Retinal pigment epithelial cell (primary cell): ENCODE measurements around the gene TSPAN19.

Experiments used
- DNase-seq: peaks from one replicate; pipeline ENCODE4 v3.0.0-alpha.2; 2010; ENCODE audit warnings: low read depth
- H3K4me3 ChIP-seq: 2 replicates; pipeline ENCODE4 v1.5.1; 2011; ENCODE audit warnings: mild to moderate bottlenecking, low read length, control low read depth, moderate library complexity
- TF ChIP-seq, protein P1 (sequence below): conservative IDR thresholded peaks from 2 replicates; pipeline ENCODE4 v1.5.1; 2011; ENCODE audit warnings: low read depth, low read length, control low read depth, inconsistent platforms

Gene TSPAN19

DNA sequence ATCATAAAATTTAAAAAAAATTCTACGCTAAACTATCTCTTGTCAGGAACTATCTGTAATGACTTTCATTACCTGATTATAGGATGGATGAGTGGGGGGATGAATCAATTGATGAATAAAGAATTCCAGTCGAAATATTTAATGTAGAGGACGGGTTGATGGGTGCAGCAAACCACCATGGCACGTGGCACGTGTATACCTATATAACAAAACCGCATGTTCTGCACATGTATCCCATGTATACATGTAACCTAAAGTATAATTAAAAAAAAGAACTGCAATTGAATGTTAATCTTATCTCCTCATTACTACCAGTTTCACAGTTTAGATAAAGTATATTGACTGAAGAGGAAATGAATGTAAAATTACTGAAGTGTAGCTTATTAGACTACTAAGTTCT, 23.5 kb upstream of the TSPAN19 start:
- TF ChIP-seq, protein P1, sequence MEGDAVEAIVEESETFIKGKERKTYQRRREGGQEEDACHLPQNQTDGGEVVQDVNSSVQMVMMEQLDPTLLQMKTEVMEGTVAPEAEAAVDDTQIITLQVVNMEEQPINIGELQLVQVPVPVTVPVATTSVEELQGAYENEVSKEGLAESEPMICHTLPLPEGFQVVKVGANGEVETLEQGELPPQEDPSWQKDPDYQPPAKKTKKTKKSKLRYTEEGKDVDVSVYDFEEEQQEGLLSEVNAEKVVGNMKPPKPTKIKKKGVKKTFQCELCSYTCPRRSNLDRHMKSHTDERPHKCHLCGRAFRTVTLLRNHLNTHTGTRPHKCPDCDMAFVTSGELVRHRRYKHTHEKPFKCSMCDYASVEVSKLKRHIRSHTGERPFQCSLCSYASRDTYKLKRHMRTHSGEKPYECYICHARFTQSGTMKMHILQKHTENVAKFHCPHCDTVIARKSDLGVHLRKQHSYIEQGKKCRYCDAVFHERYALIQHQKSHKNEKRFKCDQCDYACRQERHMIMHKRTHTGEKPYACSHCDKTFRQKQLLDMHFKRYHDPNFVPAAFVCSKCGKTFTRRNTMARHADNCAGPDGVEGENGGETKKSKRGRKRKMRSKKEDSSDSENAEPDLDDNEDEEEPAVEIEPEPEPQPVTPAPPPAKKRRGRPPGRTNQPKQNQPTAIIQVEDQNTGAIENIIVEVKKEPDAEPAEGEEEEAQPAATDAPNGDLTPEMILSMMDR: no peak
- DNase-seq: no peak
- H3K4me3 ChIP-seq: no peak overlapping the region

GRCh38 chr12:85058339-85058738, 22.3 kb upstream of the TSPAN19 start:
- DNase-seq: no peak
- TF ChIP-seq, protein P1: no peak
- no peak overlapping the region for H3K4me3 ChIP-seq

GRCh38 chr12:85057370-85057963, 21.4 kb upstream of the TSPAN19 start:
- DNase-seq: no peak
- TF ChIP-seq, protein P1: peak; percentile 82
- H3K4me3 ChIP-seq: no peak overlapping the region

DNA sequence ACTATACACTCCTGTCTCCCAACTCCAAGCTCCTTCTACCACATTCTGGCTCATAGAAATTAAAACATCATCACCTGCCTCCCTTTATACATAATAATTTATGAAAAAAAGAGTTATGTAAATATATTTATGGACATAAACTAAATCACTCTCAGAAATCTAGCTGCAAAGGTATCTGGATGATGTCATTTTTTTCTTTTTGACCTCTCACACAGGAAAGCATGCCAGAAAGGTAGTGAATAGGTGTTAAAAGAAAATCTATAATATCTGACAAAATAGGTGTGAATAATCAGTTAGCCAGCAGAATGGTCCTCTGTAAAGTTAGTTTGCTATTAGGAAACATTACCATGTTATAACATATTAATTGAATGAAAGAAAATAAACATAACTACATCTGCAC, 7.8 kb upstream of the TSPAN19 start:
- H3K4me3 ChIP-seq: no peak overlapping the region
- TF ChIP-seq, protein P1: no peak
- DNase-seq: no peak

DNA sequence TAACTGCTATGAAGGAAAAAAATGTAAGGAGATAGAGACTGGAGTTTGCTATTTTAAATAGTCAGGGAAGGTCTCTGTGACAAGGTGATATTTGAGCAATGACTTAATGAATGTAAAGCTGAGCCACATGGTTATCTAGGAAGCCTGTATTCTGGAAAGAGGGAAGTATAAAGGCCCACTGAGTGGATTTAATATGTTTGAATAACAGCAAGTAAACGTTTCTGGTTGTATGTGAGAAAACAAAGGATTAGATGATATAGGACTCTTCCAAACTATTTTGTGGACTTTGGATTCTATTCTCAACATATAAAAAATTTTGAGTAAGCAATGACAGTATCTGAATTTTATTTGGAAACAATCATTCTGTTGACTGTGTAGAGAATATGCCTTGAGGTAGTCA, 5.3 kb upstream of the TSPAN19 start:
- TF ChIP-seq, protein P1: no peak
- DNase-seq: no peak
- no peak overlapping the region for H3K4me3 ChIP-seq

DNA sequence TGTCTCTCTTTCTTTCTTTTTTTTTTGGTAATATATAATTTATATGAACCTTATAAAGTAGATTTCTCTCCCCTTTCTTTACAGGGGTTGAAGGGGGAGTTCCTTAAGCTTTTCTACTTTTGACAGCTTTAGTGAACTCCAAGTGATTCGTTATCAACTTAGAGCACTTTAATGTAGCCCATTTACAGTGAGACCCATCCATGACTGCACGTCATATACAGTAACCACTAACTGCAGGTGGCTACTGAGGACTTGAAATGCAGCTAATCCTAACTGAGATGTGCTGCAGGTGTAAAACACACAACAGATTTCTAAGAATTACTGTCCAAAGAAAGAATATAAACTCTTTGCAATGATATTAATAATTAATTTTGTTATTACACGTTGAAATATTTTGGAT, 656 bp upstream of the TSPAN19 start:
- peak overlapping the region; percentile 86 for H3K4me3 ChIP-seq
- TF ChIP-seq, protein P1: no peak
- DNase-seq: no peak

DNA sequence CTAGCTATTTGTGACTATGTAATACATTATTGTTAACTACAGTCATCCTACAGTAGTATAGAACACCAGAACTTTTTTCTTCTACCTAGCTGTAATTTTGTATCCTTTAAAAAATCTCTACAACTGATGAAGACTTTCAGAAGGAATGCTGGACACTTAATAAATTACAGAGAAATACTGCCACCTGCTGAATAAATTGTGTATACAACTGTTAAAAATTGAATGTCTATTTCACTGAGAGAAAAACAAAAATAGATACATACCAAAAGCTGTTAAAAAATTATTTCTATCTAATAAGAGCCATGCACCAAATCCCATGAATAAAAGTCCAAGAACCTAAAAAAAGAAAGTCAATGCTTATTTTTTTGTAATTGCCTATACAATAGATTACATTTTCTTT, 6.6 kb downstream of the TSPAN19 start:
- no peak overlapping the region for H3K4me3 ChIP-seq
- no peak for DNase-seq
- TF ChIP-seq, protein P1: peak; percentile 36
